Lung (tissue), 12 donors: Measurements from ENCODE around the gene CTDSP1. TPM values are rescaled to one million over a fixed set of nuclear protein-coding genes. Genes with fewer than 3 reads are reported as not detected.

Source experiments
- ATAC-seq: fragments of 200-7000 bp; cut with Tn5 transposase; one replicate; pipeline ENCODE4 v1.9.1; 2020; ENCODE audit warnings: moderate number of reproducible peaks; ENCODE audit not compliant: insufficient read depth, low FRiP score
- DNase-seq, 3 donors: peaks; one replicate each; pipeline ENCODE4 v3.0.0-alpha.2; 2013 to 2017
- H3K27ac ChIP-seq, 2 donors: one replicate each; pipeline ENCODE4 v1.5.1; 2013; ENCODE audit warnings: mild to moderate bottlenecking in 2 of 2, moderate library complexity in 2 of 2, control low read depth in 1 of 2, inconsistent platforms in 1 of 2, low read depth in 1 of 2, low read length in 1 of 2
- H3K27me3 ChIP-seq, 3 donors: one replicate each; pipeline ENCODE4 v1.5.1; 2013; ENCODE audit warnings: low read length in 2 of 3; ENCODE audit not compliant: control insufficient read depth in 3 of 3, insufficient read depth in 3 of 3
- H3K36me3 ChIP-seq, 4 donors: one replicate each; pipeline ENCODE4 v1.5.1; 2013; ENCODE audit warnings: low read length in 4 of 4, mild to moderate bottlenecking in 1 of 4, moderate library complexity in 1 of 4; ENCODE audit not compliant: control insufficient read depth in 4 of 4, insufficient read depth in 4 of 4
- H3K4me1 ChIP-seq, 5 donors: one replicate each; pipeline ENCODE4 v1.5.1; 2013; ENCODE audit warnings: low read length in 5 of 5, mild to moderate bottlenecking in 2 of 5, moderate library complexity in 1 of 5; ENCODE audit not compliant: control insufficient read depth in 5 of 5, insufficient read depth in 5 of 5
- H3K4me3 ChIP-seq: one replicate; pipeline ENCODE4 v1.5.1; 2013; ENCODE audit warnings: mild to moderate bottlenecking, control low read depth, moderate library complexity
- H3K9ac ChIP-seq, 2 donors: one replicate each; pipeline ENCODE4 v1.5.1; 2013; ENCODE audit warnings: low read length in 2 of 2, control low read depth in 1 of 2; ENCODE audit not compliant: insufficient read depth in 1 of 2
- H3K9me3 ChIP-seq, 4 donors: one replicate each; pipeline ENCODE4 v1.5.1; 2013; ENCODE audit warnings: low read length in 3 of 4, mild to moderate bottlenecking in 1 of 4, moderate library complexity in 1 of 4; ENCODE audit not compliant: control insufficient read depth in 4 of 4, insufficient read depth in 3 of 4
- CTCF ChIP-seq: IDR thresholded peaks from 2 replicates; pipeline ENCODE4 v1.5.1; 2012; ENCODE audit warnings: mild to moderate bottlenecking; ENCODE audit errors: control extremely low read depth, extremely low read depth
- WGBS, 2 donors: extraction: QIAGEN DNeasy Blood & Tissue Kit; methylation state at CpG; one replicate each; pipeline ENCODE4 v1.1.7; 2013; 5-methylcytosine and 5-hydroxymethylcytosine counted together
- polyA plus RNA-seq, 2 donors: library from polyadenylated mRNA; stranded (reverse); fragments of 200-250 nt; gene quantifications; one replicate each; pipeline ENCODE4 v1.2.1, GENCODE V29; 2013
- total RNA-seq, 2 donors: library from RNA; depleted of rRNA in 1 of 2; stranded (reverse); fragments of >200 nt in 1 of 2; gene quantifications; one replicate each; pipeline ENCODE4 v1.2.1, GENCODE V29; 2014 to 2021
- donor health status: control.
- donor health status: control.
- donor health status: Bipolar disorder and iron deficiency.
- donor health status: healthy.
- donor health status: DM: yes; HTN: yes; CAD: no.

The CTDSP1 gene
- total and polyA plus RNA-seq, 4 donors: 113 to 183 (median 139) TPM

- Histone ChIP-seq H3K4me1 (peaks cover 0 to 18% (median 10%) of the 10 kb centered on the region in 5 donors), H3K27ac (peak overlapping the region in 1 of 2 donors; percentile 30), H3K36me3 (no peaks in the 10 kb centered on the region), H3K9ac (no peak overlapping the region), H3K27me3 (no peaks in the 10 kb centered on the region), H3K4me3 (no peak overlapping the region), H3K9me3 (peaks cover 0 to 5% (median 0%) of the 10 kb centered on the region in 4 donors)
- DNase-seq: peak in 2 of 3 donors; percentile 69 to 77
- TF ChIP-seq CTCF: no peak
- 15 to 22% methylated on average over 2 of the region's 2 CpGs for WGBS, 2 donors
- no peak for ATAC-seq
Measured at GRCh38 chr2:218369330-218369729, 30.3 kb upstream of the CTDSP1 start.

- Histone ChIP-seq H3K9me3 (peaks cover 0 to 5% (median 0%) of the 10 kb centered on the region in 4 donors), H3K9ac (no peak overlapping the region), H3K4me3 (no peak overlapping the region), H3K27me3 (no peaks in the 10 kb centered on the region), H3K36me3 (no peaks in the 10 kb centered on the region), H3K27ac (peak overlapping the region; percentile 51 to 94), H3K4me1 (peaks cover 0 to 21% (median 10%) of the 10 kb centered on the region in 5 donors)
- 20 to 46% methylated on average over 11 of the region's 11 CpGs for WGBS, 2 donors
- ATAC-seq (peak; percentile 29), DNase-seq (peak; percentile 74 to 78 (median 76))
- TF ChIP-seq CTCF: no peak
Measured at GRCh38 chr2:218370410-218371063, 29.1 kb upstream of the CTDSP1 start.

GRCh38 chr2:218371983-218372350, 27.7 kb upstream of the CTDSP1 start:
- no peaks in the 10 kb centered on the region for H3K36me3 ChIP-seq
- H3K27ac ChIP-seq: peak overlapping the region; percentile 4 to 45
- H3K9me3 ChIP-seq: peaks cover 0 to under 1% (median 0%) of the 10 kb centered on the region in 4 donors
- no peak overlapping the region for H3K9ac ChIP-seq
- no peak for DNase-seq
- H3K4me3 ChIP-seq: no peak overlapping the region
- no peak for ATAC-seq
- peaks cover 0 to 21% (median 10%) of the 10 kb centered on the region in 5 donors for H3K4me1 ChIP-seq
- H3K27me3 ChIP-seq: no peaks in the 10 kb centered on the region
- no peak for TF ChIP-seq CTCF

GRCh38 chr2:218374795-218375194, 24.9 kb upstream of the CTDSP1 start:
- ATAC-seq (no peak), DNase-seq (no peak)
- TF ChIP-seq CTCF: no peak
- Histone ChIP-seq H3K27ac (no peak overlapping the region), H3K9me3 (no peaks in the 10 kb centered on the region), H3K27me3 (no peaks in the 10 kb centered on the region), H3K4me1 (peaks cover 0 to 7% (median 4%) of the 10 kb centered on the region in 5 donors), H3K36me3 (no peaks in the 10 kb centered on the region), H3K4me3 (no peak overlapping the region), H3K9ac (no peak overlapping the region)
- 77 to 84% methylated on average over 4 of the region's 4 CpGs for WGBS, 2 donors
